ENCODE measurements around the gene ALDH1L1. TPM values are rescaled to one million over a fixed set of nuclear protein-coding genes. Genes with fewer than 3 reads are reported as not detected.
"Not testable (repeated sequence)": the region's sequence is repeated elsewhere in the genome, so short reads cannot be mapped to it uniquely, and the experiment has no call there.

ALDH1L1 gene
- polyA plus RNA-seq, 3 donors, result not detected

DNA sequence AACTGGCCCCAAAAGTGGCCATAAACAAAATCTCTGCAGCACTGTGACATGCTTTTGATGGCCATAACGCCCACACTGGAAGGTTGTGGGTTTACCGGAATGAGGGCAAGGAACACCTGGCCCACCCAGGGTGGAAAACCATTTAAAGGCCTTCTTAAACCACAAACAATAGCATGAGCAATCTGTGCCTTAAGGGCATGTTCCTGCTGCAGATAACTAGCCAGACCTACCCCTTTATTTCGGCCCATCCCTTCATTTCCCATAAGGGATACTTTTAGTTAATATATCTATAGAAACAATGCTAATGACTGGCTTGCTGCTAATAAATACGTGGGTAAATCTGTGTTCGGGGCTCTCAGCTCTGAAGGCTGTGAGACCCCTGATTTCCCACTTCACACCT lies 88.3 kb downstream of the ALDH1L1 start:
- H3K27me3 ChIP-seq (ENCODE audit: control insufficient read depth in 2 of 2, insufficient read depth in 2 of 2, low read length in 2 of 2); H3K4me3 ChIP-seq (replicated peaks in 1 of 3; ENCODE audit: low read depth in 2 of 3, low read length in 3 of 3); H3K36me3 ChIP-seq (replicated peaks in 1 of 2; ENCODE audit: control insufficient read depth in 1 of 2, insufficient read depth in 2 of 2, low read length in 2 of 2); H3K79me2 ChIP-seq (ENCODE audit: insufficient read depth, low read length); DNase-seq; H4K20me1 ChIP-seq (ENCODE audit: insufficient read depth, low read length); H3K4me3 Mint-ChIP-seq; H3K27me3 Mint-ChIP-seq (ENCODE audit: low read depth in 3 of 3); H3K9ac ChIP-seq (ENCODE audit: insufficient read depth, low read length, poor library complexity, severe bottlenecking); H2AFZ ChIP-seq (ENCODE audit: insufficient read depth, low read depth, low read length, poor library complexity, severe bottlenecking); H3K36me3 Mint-ChIP-seq; intact Hi-C loops (cut with micrococcal nuclease); H3K4me2 ChIP-seq (replicated peaks; ENCODE audit: extremely low read depth, low read length, poor library complexity, severe bottlenecking); H3K27ac ChIP-seq (ENCODE audit: low read depth in 1 of 2, low read length in 2 of 2); H3K4me1 Mint-ChIP-seq; H3K4me1 ChIP-seq (ENCODE audit: control insufficient read depth in 1 of 2, insufficient read depth in 2 of 2, low read length in 2 of 2); H3K27ac Mint-ChIP-seq: not testable (repeated sequence)
- peaks cover 25 to 44% (median 40%) of the 10 kb centered on the region in 7 donors for H3K9me3 Mint-ChIP-seq
- 100% methylated on average over 1 of the region's 5 CpGs for WGBS (ENCODE audit: insufficient coverage)
- peaks cover 17 to 36% of the 10 kb centered on the region in 2 donors for H3K9me3 ChIP-seq (replicated peaks in 1 of 2; ENCODE audit: control insufficient read depth in 1 of 2, insufficient read depth in 1 of 2, low read length in 2 of 2)

DNA sequence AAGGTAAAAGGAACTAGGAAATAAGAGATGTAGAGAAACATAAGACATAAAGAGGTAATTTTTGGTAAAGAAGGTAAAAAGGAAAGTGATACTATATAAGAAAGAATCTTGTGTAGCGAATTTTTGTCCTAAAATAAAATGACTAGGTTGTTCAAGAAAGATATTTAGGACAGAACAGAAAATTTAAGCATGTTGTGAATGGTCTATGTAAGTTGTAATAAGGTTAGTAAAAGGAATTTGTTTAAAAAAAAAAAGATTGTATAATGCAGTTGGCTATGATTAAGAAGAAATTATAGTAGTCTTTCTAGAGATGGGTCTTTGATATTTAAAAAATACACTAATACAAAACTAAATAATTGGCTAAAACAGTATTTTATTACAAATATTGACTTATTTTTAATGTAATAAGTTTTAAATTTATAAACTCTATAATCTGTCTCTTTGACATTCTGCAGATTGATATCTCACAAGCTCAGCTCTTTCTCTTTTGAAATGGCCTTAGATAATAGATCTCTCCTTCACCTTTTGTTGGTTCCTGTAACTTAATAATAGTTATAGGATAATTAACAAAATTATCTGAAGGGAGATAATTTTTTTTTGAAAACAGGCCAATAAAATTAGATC lies 92.7 kb downstream of the ALDH1L1 start:
- Histone ChIP-seq H3K4me1 (ENCODE audit: control insufficient read depth in 1 of 2, insufficient read depth in 2 of 2, low read length in 2 of 2) (peaks cover 10 to 13% of the 10 kb centered on the region in 2 donors), H3K9ac (ENCODE audit: insufficient read depth, low read length, poor library complexity, severe bottlenecking) (no peak overlapping the region), H3K9me3 (replicated peaks in 1 of 2; ENCODE audit: control insufficient read depth in 1 of 2, insufficient read depth in 1 of 2, low read length in 2 of 2) (peaks cover 0 to 20% of the 10 kb centered on the region in 2 donors), H3K36me3 (replicated peaks in 1 of 2; ENCODE audit: control insufficient read depth in 1 of 2, insufficient read depth in 2 of 2, low read length in 2 of 2) (no peaks in the 10 kb centered on the region), H3K27ac (ENCODE audit: low read depth in 1 of 2, low read length in 2 of 2) (no peak overlapping the region), H2AFZ (ENCODE audit: insufficient read depth, low read depth, low read length, poor library complexity, severe bottlenecking) (no peak overlapping the region), H3K27me3 (ENCODE audit: control insufficient read depth in 2 of 2, insufficient read depth in 2 of 2, low read length in 2 of 2) (peaks cover 0 to 2% of the 10 kb centered on the region in 2 donors), H3K79me2 (ENCODE audit: insufficient read depth, low read length) (no peaks in the 10 kb centered on the region), H3K4me3 (replicated peaks in 1 of 3; ENCODE audit: low read depth in 2 of 3, low read length in 3 of 3) (no peak overlapping the region), H4K20me1 (ENCODE audit: insufficient read depth, low read length) (no peaks in the 10 kb centered on the region), H3K4me2 (replicated peaks; ENCODE audit: extremely low read depth, low read length, poor library complexity, severe bottlenecking) (no peak overlapping the region)
- H3K9me3 Mint-ChIP-seq, result peaks cover 9 to 29% (median 14%) of the 10 kb centered on the region in 7 donors
- H3K27me3 Mint-ChIP-seq (ENCODE audit: low read depth in 3 of 3), result peaks cover 0 to 9% (median 5%) of the 10 kb centered on the region in 3 donors
- H3K27ac Mint-ChIP-seq, result no peak overlapping the region
- no peaks in the 10 kb centered on the region for H3K36me3 Mint-ChIP-seq
- intact Hi-C loops (cut with micrococcal nuclease), result no loop called here
- H3K4me1 Mint-ChIP-seq, result peaks cover 13% of the 10 kb centered on the region
- no peak for DNase-seq
- H3K4me3 Mint-ChIP-seq, result no peak overlapping the region
- TF ChIP-seq, protein P1, sequence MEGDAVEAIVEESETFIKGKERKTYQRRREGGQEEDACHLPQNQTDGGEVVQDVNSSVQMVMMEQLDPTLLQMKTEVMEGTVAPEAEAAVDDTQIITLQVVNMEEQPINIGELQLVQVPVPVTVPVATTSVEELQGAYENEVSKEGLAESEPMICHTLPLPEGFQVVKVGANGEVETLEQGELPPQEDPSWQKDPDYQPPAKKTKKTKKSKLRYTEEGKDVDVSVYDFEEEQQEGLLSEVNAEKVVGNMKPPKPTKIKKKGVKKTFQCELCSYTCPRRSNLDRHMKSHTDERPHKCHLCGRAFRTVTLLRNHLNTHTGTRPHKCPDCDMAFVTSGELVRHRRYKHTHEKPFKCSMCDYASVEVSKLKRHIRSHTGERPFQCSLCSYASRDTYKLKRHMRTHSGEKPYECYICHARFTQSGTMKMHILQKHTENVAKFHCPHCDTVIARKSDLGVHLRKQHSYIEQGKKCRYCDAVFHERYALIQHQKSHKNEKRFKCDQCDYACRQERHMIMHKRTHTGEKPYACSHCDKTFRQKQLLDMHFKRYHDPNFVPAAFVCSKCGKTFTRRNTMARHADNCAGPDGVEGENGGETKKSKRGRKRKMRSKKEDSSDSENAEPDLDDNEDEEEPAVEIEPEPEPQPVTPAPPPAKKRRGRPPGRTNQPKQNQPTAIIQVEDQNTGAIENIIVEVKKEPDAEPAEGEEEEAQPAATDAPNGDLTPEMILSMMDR (IDR thresholded peaks at IDR 0.05), result no peak
- WGBS (ENCODE audit: insufficient coverage), result 60% methylated on average over 1 of the region's 1 CpG
